Astrocyte (in vitro differentiated cells and primary cell): ENCODE results near the gene SLC22A7. TPM values are rescaled to one million over a fixed set of nuclear protein-coding genes. Genes with fewer than 3 reads are reported as not detected.

Source experiments
- DNase-seq: peaks from one replicate; pipeline ENCODE4 v3.0.0-alpha.2; 2010; ENCODE audit warnings: low read depth
- FAIRE-seq: peaks from 2 replicates; lab custom pipeline; 2011; peaks lifted over from hg19 to GRCh38; lab: Jason Lieb, UNC
- H2AFZ ChIP-seq: 2 replicates; pipeline ENCODE4 v1.6.0; 2012; ENCODE audit warnings: low read depth, low read length, inconsistent platforms
- H3K27ac ChIP-seq: 2 replicates; pipeline ENCODE4 v1.5.1; 2011; ENCODE audit warnings: low read depth, low read length, inconsistent platforms
- H3K27me3 ChIP-seq: 2 replicates; pipeline ENCODE4 v1.6.0; 2011; ENCODE audit warnings: low read length, inconsistent platforms; ENCODE audit not compliant: insufficient read depth
- H3K36me3 ChIP-seq: 2 replicates; pipeline ENCODE4 v1.5.1; 2011; ENCODE audit warnings: low read length, inconsistent platforms; ENCODE audit not compliant: insufficient read depth
- H3K4me1 ChIP-seq: 2 replicates; pipeline ENCODE4 v1.5.1; 2011; ENCODE audit warnings: low read length, inconsistent platforms; ENCODE audit not compliant: insufficient read depth
- H3K4me2 ChIP-seq: 2 replicates; pipeline ENCODE4 v1.6.0; 2012; ENCODE audit warnings: low read length, inconsistent platforms
- H3K4me3 ChIP-seq: 2 replicates; pipeline ENCODE4 v1.5.1; 2011; ENCODE audit warnings: low read depth, mild to moderate bottlenecking, low read length, inconsistent platforms; ENCODE audit not compliant: insufficient read depth
- H3K79me2 ChIP-seq: 2 replicates; pipeline ENCODE4 v1.6.0; 2012; ENCODE audit warnings: mild to moderate bottlenecking, low read length, inconsistent platforms; ENCODE audit not compliant: insufficient read depth
- H3K9ac ChIP-seq: 2 replicates; pipeline ENCODE4 v1.6.0; 2012; ENCODE audit warnings: mild to moderate bottlenecking, low read length, inconsistent platforms
- H3K9me3 ChIP-seq: 2 replicates; pipeline ENCODE4 v1.5.1; 2012; ENCODE audit warnings: low read depth, mild to moderate bottlenecking, low read length, inconsistent platforms; ENCODE audit not compliant: insufficient read depth
- H4K20me1 ChIP-seq: 2 replicates; pipeline ENCODE4 v1.6.0; 2012; ENCODE audit warnings: low read length, inconsistent platforms; ENCODE audit not compliant: insufficient read depth
- H3K27ac Mint-ChIP-seq: one replicate; pipeline ENCODE4 v1.8.0; 2021; ENCODE audit warnings: mild to moderate bottlenecking, mixed read lengths; ENCODE audit not compliant: unreplicated experiment
- H3K27me3 Mint-ChIP-seq: one replicate; pipeline ENCODE4 v1.8.0; 2021; ENCODE audit warnings: low read depth, mixed read lengths; ENCODE audit not compliant: unreplicated experiment
- H3K36me3 Mint-ChIP-seq: one replicate; pipeline ENCODE4 v1.8.0; 2021; ENCODE audit warnings: low read depth, mixed read lengths; ENCODE audit not compliant: unreplicated experiment
- H3K4me1 Mint-ChIP-seq: one replicate; pipeline ENCODE4 v1.8.0; 2021; ENCODE audit warnings: low read depth, mixed read lengths; ENCODE audit not compliant: unreplicated experiment
- H3K4me3 Mint-ChIP-seq: one replicate; pipeline ENCODE4 v1.8.0; 2021; ENCODE audit warnings: mild to moderate bottlenecking, moderate library complexity, mixed read lengths; ENCODE audit not compliant: unreplicated experiment
- H3K9me3 Mint-ChIP-seq: one replicate; pipeline ENCODE4 v1.8.0; 2021; ENCODE audit warnings: mild to moderate bottlenecking, mixed read lengths; ENCODE audit not compliant: unreplicated experiment
- CTCF ChIP-seq: IDR thresholded peaks from 2 replicates; pipeline ENCODE4 v1.5.1; 2011; ENCODE audit warnings: low read depth, mild to moderate bottlenecking, inconsistent platforms, low read length, moderate library complexity; ENCODE audit not compliant: insufficient read depth
- EZH2 ChIP-seq: IDR thresholded peaks from 2 replicates; pipeline ENCODE4 v1.6.1; 2012; ENCODE audit warnings: mild to moderate bottlenecking, low read length, inconsistent platforms; ENCODE audit not compliant: insufficient read depth
- total RNA-seq: library from RNA; stranded (reverse); gene quantifications from 2 replicates; pipeline ENCODE4 v1.2.1, GENCODE V29; 2021

Gene SLC22A7
- total RNA-seq, 1 donor from 2014 or later, result not detected

- DNase-seq (no peak), FAIRE-seq (no peak)
- H3K27me3 Mint-ChIP-seq, result peaks cover 37% of the 10 kb centered on the region
- no peak overlapping the region for H3K9ac ChIP-seq
- no peak overlapping the region for H3K4me2 ChIP-seq
- no peaks in the 10 kb centered on the region for H3K36me3 ChIP-seq
- H3K4me3 Mint-ChIP-seq, result no peak overlapping the region
- H3K9me3 ChIP-seq, result no peaks in the 10 kb centered on the region
- H3K4me1 ChIP-seq, result no peaks in the 10 kb centered on the region
- H3K27me3 ChIP-seq, result peaks cover 3% of the 10 kb centered on the region
- no peaks in the 10 kb centered on the region for H3K79me2 ChIP-seq
- no peaks in the 10 kb centered on the region for H3K36me3 Mint-ChIP-seq
- H3K27ac Mint-ChIP-seq, result no peak overlapping the region
- TF ChIP-seq EZH2 (no peak), CTCF (no peak)
- H2AFZ ChIP-seq, result no peak overlapping the region
- no peaks in the 10 kb centered on the region for H4K20me1 ChIP-seq
- H3K4me1 Mint-ChIP-seq, result peaks cover 1% of the 10 kb centered on the region
- H3K4me3 ChIP-seq, result no peak overlapping the region
- peaks cover 3% of the 10 kb centered on the region for H3K9me3 Mint-ChIP-seq
- no peak overlapping the region for H3K27ac ChIP-seq
Measured at GRCh38 chr6:43258807-43259686, 39.0 kb upstream of the SLC22A7 start.

GRCh38 chr6:43260791-43261190 lies 37.3 kb upstream of the SLC22A7 start:
- Histone ChIP-seq H3K9ac (no peak overlapping the region), H3K27ac (no peak overlapping the region), H3K4me2 (no peak overlapping the region), H3K79me2 (no peaks in the 10 kb centered on the region), H3K9me3 (no peaks in the 10 kb centered on the region), H3K36me3 (no peaks in the 10 kb centered on the region), H4K20me1 (no peaks in the 10 kb centered on the region), H2AFZ (no peak overlapping the region), H3K4me3 (no peak overlapping the region), H3K4me1 (no peaks in the 10 kb centered on the region), H3K27me3 (peaks cover 3% of the 10 kb centered on the region)
- Mint-ChIP-seq H3K27ac (no peak overlapping the region), H3K9me3 (peaks cover 3% of the 10 kb centered on the region), H3K4me1 (peaks cover 1% of the 10 kb centered on the region), H3K27me3 (peaks cover 42% of the 10 kb centered on the region), H3K4me3 (no peak overlapping the region), H3K36me3 (no peaks in the 10 kb centered on the region)
- no peak for DNase-seq
- FAIRE-seq, result no peak
- TF ChIP-seq EZH2, result no peak
- TF ChIP-seq CTCF, result no peak

- Histone ChIP-seq H3K9ac (no peak overlapping the region), H3K4me2 (no peak overlapping the region), H3K27me3 (peaks cover 7% of the 10 kb centered on the region), H2AFZ (no peak overlapping the region), H3K36me3 (no peaks in the 10 kb centered on the region), H3K9me3 (no peaks in the 10 kb centered on the region), H3K27ac (no peak overlapping the region), H3K4me1 (no peaks in the 10 kb centered on the region), H4K20me1 (no peaks in the 10 kb centered on the region), H3K4me3 (no peak overlapping the region), H3K79me2 (no peaks in the 10 kb centered on the region)
- Mint-ChIP-seq H3K4me1 (peaks cover 1% of the 10 kb centered on the region), H3K36me3 (no peaks in the 10 kb centered on the region), H3K9me3 (peaks cover 3% of the 10 kb centered on the region), H3K4me3 (no peak overlapping the region), H3K27me3 (peaks cover 42% of the 10 kb centered on the region), H3K27ac (no peak overlapping the region)
- no peak for TF ChIP-seq EZH2
- TF ChIP-seq CTCF, result no peak
- FAIRE-seq (no peak), DNase-seq (no peak)
Measured at GRCh38 chr6:43261198-43261597, 36.9 kb upstream of the SLC22A7 start.
